Measurements from ENCODE around the gene RAB7B. TPM values are rescaled to one million over a fixed set of nuclear protein-coding genes. Genes with fewer than 3 reads are reported as not detected.

Gene RAB7B
- total and polyA plus RNA-seq, 2 of the 13 experiments (the other 11 are each of a cell fraction or from before 2014, with no cell fraction given), result 0.05 to 0.46 TPM

- no peak for TF ChIP-seq BRCA1 (CRISPR knock-in tag; IDR thresholded peaks at IDR 0.05)
- TF ChIP-seq ZNF704 (CRISPR knock-in tag; IDR thresholded peaks at IDR 0.05; ENCODE audit: borderline replicate concordance), result 0 out of 2 replicates have a peak, but pooled peaks have one; percentile 42
- TF ChIP-seq HDAC2 (CRISPR knock-in tag; IDR thresholded peaks at IDR 0.05), result peak; percentile 51; the same call in 1 of the 2 replicates
- no peak for TF ChIP-seq SOX13 (IDR thresholded peaks at IDR 0.05)
- 0 out of 4 replicates have a peak, but pooled peaks of 1 of the 2 experiments have one; percentile 10 for TF ChIP-seq SOX13 (CRISPR knock-in tag; conservative IDR thresholded peaks at IDR 0.05 in 1 of 2, IDR thresholded peaks at IDR 0.05 in 1 of 2)
- peak; percentile 92 for TF ChIP-seq CTCF (CRISPR knock-in tag; IDR thresholded peaks at IDR 0.05)
- peak; percentile 41; the same call in 1 of the 2 replicates for TF ChIP-seq DPF2 (CRISPR knock-in tag; IDR thresholded peaks at IDR 0.05; ENCODE audit: borderline replicate concordance, low read depth)
- TF ChIP-seq SMC3 (IDR thresholded peaks at IDR 0.05; ENCODE audit: low read length), result peak; percentile 20; the same call in 1 of the 2 replicates
- TF ChIP-seq MIER2 (CRISPR knock-in tag; IDR thresholded peaks at IDR 0.05), result no peak; the same call in 1 of the 2 replicates
- TF ChIP-seq GPN1 (CRISPR knock-in tag; IDR thresholded peaks at IDR 0.05; ENCODE audit: borderline replicate concordance), result no peak
- no peak for TF ChIP-seq POLR2AphosphoS5 (IDR thresholded peaks at IDR 0.05; ENCODE audit: low read depth, low read length)
- TF ChIP-seq MAX (IDR thresholded peaks at IDR 0.05), result 0 out of 2 replicates have a peak, but pooled peaks have one; percentile 19
- TF ChIP-seq IKZF5 (CRISPR knock-in tag; IDR thresholded peaks at IDR 0.05), result 0 out of 2 replicates have a peak, but pooled peaks have one; percentile 40
- TF ChIP-seq FOSL1 (CRISPR knock-in tag; IDR thresholded peaks at IDR 0.05; ENCODE audit: borderline replicate concordance), result 0 out of 2 replicates have a peak, but pooled peaks have one; percentile 18
- no peak for TF ChIP-seq MNT (IDR thresholded peaks at IDR 0.05)
- TF ChIP-seq ZNF446 (CRISPR knock-in tag; IDR thresholded peaks at IDR 0.05), result no peak
- TF ChIP-seq ZNF576 (CRISPR knock-in tag; IDR thresholded peaks at IDR 0.05), result no peak
- TF ChIP-seq FOXJ3 (CRISPR knock-in tag; IDR thresholded peaks at IDR 0.05; ENCODE audit: borderline replicate concordance), result peak; percentile 3; the same call in 1 of the 2 replicates
- TF ChIP-seq ZNF205 (CRISPR knock-in tag; IDR thresholded peaks at IDR 0.05), result peak; percentile 68; the same call in 1 of the 2 replicates
- TF ChIP-seq YEATS2 (CRISPR knock-in tag; IDR thresholded peaks at IDR 0.05; ENCODE audit: borderline replicate concordance), result no peak
These were observed 19.1 kb downstream of the RAB7B start (continued) for GRCh38 chr1:205983925-205984725.
